ENCODE results near the gene TTLL11.

TTLL11 gene

GRCh38 chr9:122053064-122053463 is 40.0 kb downstream of the TTLL11 start:
- DNase-seq (ENCODE audit: low read depth in 1 of 2, low spot score in 1 of 2): no peak

- DNase-seq (ENCODE audit: low read depth in 1 of 2, low spot score in 1 of 2): peak; percentile 10 to 21
Observed at GRCh38 chr9:122051351-122052321, 41.5 kb downstream of the TTLL11 start.

DNA sequence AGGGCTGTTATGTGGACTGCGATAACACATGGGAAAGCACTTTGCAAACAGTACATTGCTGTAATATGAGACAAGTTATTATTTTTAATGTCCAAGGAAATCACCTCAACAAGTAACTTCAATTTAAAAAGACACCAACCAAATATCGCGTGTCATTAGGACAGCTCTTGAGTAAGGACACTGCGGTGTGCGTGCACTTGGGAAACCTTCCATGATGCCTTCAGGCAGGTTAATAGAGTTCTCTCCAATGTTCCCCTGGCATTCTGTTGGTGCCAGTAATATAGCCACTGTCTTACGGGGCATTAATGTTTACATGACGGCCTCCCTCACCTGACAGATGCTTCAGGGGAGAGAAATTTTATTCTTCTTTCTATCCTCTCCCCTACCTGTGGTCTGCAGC is 42.9 kb downstream of the TTLL11 start:
- DNase-seq (ENCODE audit: low read depth in 1 of 2, low spot score in 1 of 2): no peak

GRCh38 chr9:122042056-122042455 is 51.1 kb downstream of the TTLL11 start:
- DNase-seq (ENCODE audit: low read depth in 1 of 2, low spot score in 1 of 2): no peak

DNA sequence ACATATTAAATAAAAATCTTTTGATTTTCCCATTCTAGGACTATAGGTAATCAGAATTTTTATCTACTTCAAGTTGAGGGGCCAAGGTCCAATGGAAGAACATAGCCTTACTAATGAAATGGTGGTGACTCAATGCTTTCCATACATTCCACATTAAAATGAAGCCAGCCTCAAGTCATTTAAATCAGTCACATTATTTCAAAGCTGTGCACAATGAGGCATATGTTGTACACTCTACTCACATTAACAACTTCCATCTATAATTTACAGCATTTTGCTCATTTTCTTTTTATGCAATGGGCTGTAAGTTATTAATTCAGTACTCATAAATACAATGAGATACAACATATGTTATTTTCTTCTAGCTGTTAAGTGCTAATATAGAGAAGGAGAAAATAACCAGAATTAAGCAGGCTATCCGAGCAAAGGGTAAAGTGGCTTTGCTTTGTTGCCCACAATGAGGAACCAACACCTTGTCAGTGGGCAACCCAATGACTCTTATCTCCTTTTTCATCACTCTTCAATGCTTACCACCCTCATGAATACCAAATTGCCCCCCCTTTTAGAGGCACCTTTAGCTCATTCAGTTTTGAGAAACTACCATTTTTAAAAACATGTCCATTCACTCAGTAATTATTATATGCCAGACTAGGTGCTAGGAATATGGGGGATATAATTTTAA is 52.4 kb downstream of the TTLL11 start:
- no peak for DNase-seq (ENCODE audit: low read depth in 1 of 2, low spot score in 1 of 2)

DNA sequence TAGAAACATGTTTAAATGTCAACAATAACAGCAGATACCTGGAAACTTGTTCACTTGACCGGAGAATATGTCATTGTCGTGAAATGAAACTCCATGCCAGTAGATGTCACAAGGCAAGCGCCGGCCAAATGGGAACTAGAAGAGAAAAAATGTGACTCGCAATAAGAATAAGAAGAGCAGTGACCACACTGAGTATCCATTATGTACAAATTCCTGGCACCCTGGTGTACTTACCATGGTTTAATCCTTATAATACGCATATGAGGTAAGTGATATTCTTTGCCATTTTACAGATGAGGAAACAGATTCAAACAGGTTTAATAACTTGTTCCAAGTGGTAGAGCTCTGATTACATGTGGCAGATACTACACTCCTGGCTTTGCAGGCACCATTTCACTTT is 53.9 kb downstream of the TTLL11 start:
- DNase-seq (ENCODE audit: low read depth in 1 of 2, low spot score in 1 of 2): no peak

- DNase-seq (ENCODE audit: low read depth in 1 of 2, low spot score in 1 of 2): no peak
Observed at GRCh38 chr9:122036988-122037387, 56.1 kb downstream of the TTLL11 start.

GRCh38 chr9:122036408-122036807 is 56.7 kb downstream of the TTLL11 start:
- DNase-seq (ENCODE audit: low read depth in 1 of 2, low spot score in 1 of 2): no peak

GRCh38 chr9:122033775-122034373 is 59.2 kb downstream of the TTLL11 start:
- DNase-seq (ENCODE audit: low read depth in 1 of 2, low spot score in 1 of 2): no peak

DNA sequence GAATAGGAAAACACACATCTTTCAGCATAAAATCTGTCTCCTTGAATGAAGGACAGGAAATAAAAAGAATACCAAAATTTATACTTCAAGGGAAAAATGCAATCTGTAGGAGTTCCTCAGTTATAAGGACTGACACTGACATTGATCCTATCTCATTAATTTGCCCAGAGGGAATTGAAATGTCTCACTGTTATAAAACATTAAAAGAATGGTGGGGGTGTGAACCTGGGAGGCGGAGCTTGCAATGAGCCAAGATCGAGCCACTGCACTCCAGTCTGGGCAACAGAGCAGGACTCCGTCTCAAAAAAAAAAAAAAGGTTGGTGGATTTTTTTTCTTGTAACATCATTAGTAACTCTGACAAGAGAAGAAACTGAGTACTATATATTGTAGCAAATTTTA is 60.8 kb downstream of the TTLL11 start:
- DNase-seq (ENCODE audit: low read depth in 1 of 2, low spot score in 1 of 2): no peak

- no peak for DNase-seq (ENCODE audit: low read depth in 1 of 2, low spot score in 1 of 2)
Observed at GRCh38 chr9:122031776-122032175, 61.3 kb downstream of the TTLL11 start.

- DNase-seq (ENCODE audit: low read depth in 1 of 2, low spot score in 1 of 2): no peak
Observed at GRCh38 chr9:122031157-122031556, 62.0 kb downstream of the TTLL11 start.

GRCh38 chr9:122030357-122030756 is 62.8 kb downstream of the TTLL11 start:
- DNase-seq (ENCODE audit: low read depth in 1 of 2, low spot score in 1 of 2): no peak

DNA sequence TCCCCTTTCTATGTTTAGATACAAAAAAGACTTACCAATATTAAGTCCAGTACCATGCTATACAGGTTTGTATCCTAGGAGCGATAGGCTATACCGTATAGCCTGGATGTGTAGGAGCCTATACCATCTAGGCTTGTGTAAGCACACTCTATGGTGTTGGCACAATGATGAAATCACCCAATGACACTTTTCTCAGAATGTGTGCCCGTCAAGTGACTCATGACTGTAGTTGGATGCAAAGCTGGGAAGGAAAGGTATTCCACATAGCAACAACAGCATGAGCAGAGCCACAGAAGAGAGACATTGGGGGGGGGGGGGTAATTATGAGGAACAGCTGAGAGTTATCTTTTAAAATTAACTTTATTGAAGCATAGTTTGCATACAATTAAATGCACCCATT is 63.2 kb downstream of the TTLL11 start:
- no peak for DNase-seq (ENCODE audit: low read depth in 1 of 2, low spot score in 1 of 2)

GRCh38 chr9:122028089-122028488 is 65.0 kb downstream of the TTLL11 start:
- no peak for DNase-seq (ENCODE audit: low read depth in 1 of 2, low spot score in 1 of 2)

DNA sequence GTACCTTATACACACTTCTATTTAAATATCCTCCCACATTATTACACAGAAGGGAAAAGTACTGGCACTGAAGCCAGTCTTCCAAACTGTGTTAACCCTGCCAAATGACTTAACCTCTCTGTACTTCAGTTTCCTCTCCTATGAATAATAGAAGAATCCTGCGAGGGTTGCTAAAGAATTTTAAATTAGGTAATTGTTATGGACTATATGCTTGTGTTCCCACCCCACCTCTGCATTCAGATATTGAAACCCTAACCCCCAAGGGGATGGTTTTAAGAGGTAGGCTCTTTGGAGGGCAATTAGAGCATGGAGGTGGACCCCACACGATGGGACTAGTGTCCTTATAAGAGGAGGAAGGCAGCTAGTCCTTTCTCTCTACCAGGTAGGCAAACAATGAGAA is 72.7 kb downstream of the TTLL11 start:
- no peak for DNase-seq (ENCODE audit: low read depth in 1 of 2, low spot score in 1 of 2)

DNA sequence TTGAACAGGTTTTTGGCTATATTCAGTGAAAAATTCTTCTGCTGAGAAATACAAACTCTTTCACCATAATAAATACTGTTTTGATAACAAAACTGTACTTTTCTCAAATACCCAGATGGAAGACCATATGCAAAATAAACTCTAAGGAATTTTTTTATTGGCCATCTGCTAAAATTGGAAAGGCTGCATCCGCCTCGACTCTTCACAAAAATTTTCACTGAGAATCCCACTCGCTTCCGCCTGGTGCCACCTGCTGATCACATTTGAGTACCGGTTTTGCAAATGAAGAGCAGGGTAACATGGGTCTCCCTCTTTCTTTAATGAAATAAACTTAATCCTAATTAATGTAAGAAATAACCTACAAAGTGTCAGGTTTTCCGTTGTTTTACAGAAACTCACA is 76.4 kb downstream of the TTLL11 start:
- DNase-seq (ENCODE audit: low read depth in 1 of 2, low spot score in 1 of 2): no peak

- DNase-seq (ENCODE audit: low read depth in 1 of 2, low spot score in 1 of 2): no peak
Observed at GRCh38 chr9:122016309-122016708, 76.8 kb downstream of the TTLL11 start.

DNA sequence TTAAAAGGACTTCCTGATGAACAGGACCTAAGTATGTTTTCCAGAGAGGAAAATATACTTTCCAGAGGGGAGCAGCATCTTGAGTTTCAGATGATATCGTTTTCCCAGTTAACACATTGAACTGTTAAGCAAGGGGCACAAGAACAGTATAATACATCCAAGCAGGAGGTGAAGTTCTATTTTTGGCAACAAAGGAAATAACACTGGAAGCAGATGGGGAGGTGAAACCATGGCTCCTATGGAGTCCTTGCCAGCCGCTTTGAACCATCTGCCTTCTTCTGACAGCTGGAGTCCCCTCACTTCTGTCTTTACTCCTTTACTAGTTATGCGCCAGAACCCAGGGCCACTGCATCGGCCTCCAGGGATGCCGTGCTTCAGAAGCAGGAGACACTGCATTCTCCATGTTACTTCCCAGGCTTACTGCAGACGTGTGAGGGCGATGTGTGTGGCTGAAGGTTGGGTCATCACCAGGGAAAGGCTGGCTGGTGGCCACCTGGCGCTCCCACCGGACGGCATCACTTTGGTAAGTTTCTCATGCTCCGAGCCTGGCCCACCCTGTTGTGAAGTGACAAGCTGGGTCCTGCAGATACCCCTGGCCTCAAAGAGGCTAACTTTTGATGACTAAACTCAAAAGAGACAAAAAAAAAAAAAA is 77.8 kb downstream of the TTLL11 start:
- DNase-seq (ENCODE audit: low read depth in 1 of 2, low spot score in 1 of 2): no peak

DNA sequence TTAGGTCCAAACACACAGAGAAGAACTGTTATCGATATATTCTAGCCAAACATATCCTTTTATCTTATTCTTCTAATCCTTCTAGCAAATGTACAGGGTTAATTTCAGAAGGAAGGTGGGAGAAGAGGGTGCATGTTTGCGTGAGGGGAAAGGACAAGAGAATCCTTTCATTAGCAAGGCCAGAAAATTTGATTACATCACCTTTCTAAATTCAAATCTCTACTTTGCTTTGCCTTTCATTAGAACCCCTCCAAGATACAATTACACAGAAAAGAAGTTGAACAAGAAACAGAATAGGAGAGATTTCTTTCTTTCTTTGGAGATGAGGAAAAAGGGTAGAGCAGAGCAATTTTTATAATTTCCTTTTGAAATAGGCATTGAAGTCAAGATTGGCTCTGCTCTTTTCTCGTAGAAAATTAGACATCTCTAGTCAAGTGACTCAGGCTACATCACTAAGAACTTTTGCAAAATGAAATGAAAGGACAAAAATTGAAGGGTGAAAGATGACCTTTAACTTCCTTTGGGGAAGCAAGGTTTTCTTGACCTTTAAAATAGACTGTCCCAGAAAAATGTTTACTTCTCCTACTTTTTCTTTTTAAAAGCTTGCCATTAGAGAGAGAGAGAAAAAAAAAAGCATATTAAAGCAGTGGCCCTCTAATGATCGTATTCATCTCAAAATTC is 81.2 kb downstream of the TTLL11 start:
- DNase-seq (ENCODE audit: low read depth in 1 of 2, low spot score in 1 of 2): no peak

GRCh38 chr9:122008559-122008958 is 84.5 kb downstream of the TTLL11 start:
- no peak for DNase-seq (ENCODE audit: low read depth in 1 of 2, low spot score in 1 of 2)
